Uterus (tissue), 4 donors: ENCODE measurements around the gene RPAP3. TPM values are rescaled to one million over a fixed set of nuclear protein-coding genes. Genes with fewer than 3 reads are reported as not detected.

ENCODE experiments used
- DNase-seq, 2 donors: peaks; one replicate each; pipeline ENCODE4 v3.0.0-alpha.2; 2019 to 2020
- H3K27ac ChIP-seq, 2 donors: fragments of 200-600 bp; sonication (generic); 1 replicate in 1 of 2; 2 replicates in 1 of 2; pipeline ENCODE4 v1.5.1; 2016 to 2018
- H3K27me3 ChIP-seq, 2 donors: fragments of 200-600 bp; sonication (generic); one replicate each; pipeline ENCODE4 v1.5.1; 2018 to 2019; ENCODE audit warnings: control low read depth in 1 of 2
- H3K36me3 ChIP-seq, 2 donors: fragments of 200-600 bp; sonication (generic); one replicate each; pipeline ENCODE4 v1.5.1; 2019; ENCODE audit warnings: control low read depth in 1 of 2
- H3K4me1 ChIP-seq, 2 donors: fragments of 200-600 bp; sonication (generic); one replicate each; pipeline ENCODE4 v1.5.1; 2018 to 2019; ENCODE audit warnings: control low read depth in 1 of 2
- H3K4me3 ChIP-seq, 2 donors: fragments of 200-600 bp; sonication (generic); 1 replicate in 1 of 2; 2 replicates in 1 of 2; pipeline ENCODE4 v1.5.1; 2018 to 2019; ENCODE audit warnings: mild to moderate bottlenecking in 1 of 2
- H3K9me3 ChIP-seq, 2 donors: fragments of 200-600 bp; sonication (generic); one replicate each; pipeline ENCODE4 v1.5.1; 2019; ENCODE audit warnings: control low read depth in 1 of 2
- POLR2A ChIP-seq, 2 donors: fragments of 450-650 bp; IDR thresholded peaks; one replicate each; pipeline ENCODE4 v1.6.1; 2016; ENCODE audit warnings: antibody characterized with exemption in 2 of 2, mild to moderate bottlenecking in 1 of 2, moderate library complexity in 1 of 2
- intact Hi-C: fragments of 100-400 bp; cut with DNase I; formaldehyde crosslinking; loops from one replicate; pipeline ENCODE4 v1.15.1; 2023; ENCODE audit warnings: low total_unique reads
- total RNA-seq, 4 donors: library from RNA; depleted of rRNA in 3 of 4; stranded (reverse); fragments of >200 nt in 3 of 4; gene quantifications; one replicate each; pipeline versions ENCODE4 v1.1.0 to v1.2.4, GENCODE V29; 2014 to 2023
- TF ChIP-seq, protein P1 (sequence below), 4 experiments: fragments of 200-600 bp in 2 of 4; fragments of 450-650 bp in 2 of 4; sonication (generic) in 2 of 4; IDR thresholded peaks; one replicate each; pipeline ENCODE4 v1.5.1; 2016 to 2019; ENCODE audit warnings: antibody characterized with exemption in 4 of 4, mild to moderate bottlenecking in 2 of 4, moderate library complexity in 1 of 4
- donor health status: DM: yes; HTN: yes; CAD: no.

Gene RPAP3
- total RNA-seq, 4 donors from 2014 or later, result 16.8 to 33.6 (median 22.2) TPM

DNA sequence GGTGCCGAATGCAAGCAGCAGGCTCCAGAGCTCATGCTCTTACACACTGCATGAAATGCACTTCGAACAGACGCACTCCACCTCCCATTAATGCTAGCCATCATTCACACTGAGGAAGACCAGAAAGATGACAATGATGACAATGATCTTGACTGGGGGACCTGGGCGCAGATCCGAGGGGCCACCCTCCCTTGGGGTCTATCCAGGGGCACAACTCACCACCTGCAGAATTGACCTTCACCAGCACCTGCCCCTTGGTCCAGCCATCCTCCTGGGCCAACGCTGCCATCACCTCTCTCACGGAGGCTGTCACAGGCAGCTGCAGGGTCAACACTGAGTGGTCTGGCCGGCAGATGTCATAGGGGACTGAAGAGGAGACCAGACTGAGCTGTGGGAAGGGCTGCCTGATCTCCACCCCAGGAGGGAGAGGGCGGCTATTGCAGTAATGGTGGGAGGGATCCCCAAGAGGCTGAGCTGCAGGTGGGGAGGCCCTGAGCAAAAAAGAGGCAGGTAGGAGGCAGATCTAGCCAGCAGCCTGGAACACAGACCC lies 37.6 kb upstream of the RPAP3 start:
- H3K9me3 ChIP-seq, result no peaks in the 10 kb centered on the region
- DNase-seq, result no peak
- H3K27ac ChIP-seq, result no peak overlapping the region
- TF ChIP-seq, protein P1, sequence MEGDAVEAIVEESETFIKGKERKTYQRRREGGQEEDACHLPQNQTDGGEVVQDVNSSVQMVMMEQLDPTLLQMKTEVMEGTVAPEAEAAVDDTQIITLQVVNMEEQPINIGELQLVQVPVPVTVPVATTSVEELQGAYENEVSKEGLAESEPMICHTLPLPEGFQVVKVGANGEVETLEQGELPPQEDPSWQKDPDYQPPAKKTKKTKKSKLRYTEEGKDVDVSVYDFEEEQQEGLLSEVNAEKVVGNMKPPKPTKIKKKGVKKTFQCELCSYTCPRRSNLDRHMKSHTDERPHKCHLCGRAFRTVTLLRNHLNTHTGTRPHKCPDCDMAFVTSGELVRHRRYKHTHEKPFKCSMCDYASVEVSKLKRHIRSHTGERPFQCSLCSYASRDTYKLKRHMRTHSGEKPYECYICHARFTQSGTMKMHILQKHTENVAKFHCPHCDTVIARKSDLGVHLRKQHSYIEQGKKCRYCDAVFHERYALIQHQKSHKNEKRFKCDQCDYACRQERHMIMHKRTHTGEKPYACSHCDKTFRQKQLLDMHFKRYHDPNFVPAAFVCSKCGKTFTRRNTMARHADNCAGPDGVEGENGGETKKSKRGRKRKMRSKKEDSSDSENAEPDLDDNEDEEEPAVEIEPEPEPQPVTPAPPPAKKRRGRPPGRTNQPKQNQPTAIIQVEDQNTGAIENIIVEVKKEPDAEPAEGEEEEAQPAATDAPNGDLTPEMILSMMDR (IDR thresholded peaks at IDR 0.05), result no peak
- TF ChIP-seq POLR2A (IDR thresholded peaks at IDR 0.05), result no peak
- no peaks in the 10 kb centered on the region for H3K36me3 ChIP-seq
- no peak overlapping the region for H3K4me3 ChIP-seq
- H3K27me3 ChIP-seq, result no peaks in the 10 kb centered on the region
- intact Hi-C loops, result loop anchor here (10.0 kb wide), 1 partner anchor 91 kb away; no protein-coding TSS in a partner anchor
- H3K4me1 ChIP-seq, result no peaks in the 10 kb centered on the region

DNA sequence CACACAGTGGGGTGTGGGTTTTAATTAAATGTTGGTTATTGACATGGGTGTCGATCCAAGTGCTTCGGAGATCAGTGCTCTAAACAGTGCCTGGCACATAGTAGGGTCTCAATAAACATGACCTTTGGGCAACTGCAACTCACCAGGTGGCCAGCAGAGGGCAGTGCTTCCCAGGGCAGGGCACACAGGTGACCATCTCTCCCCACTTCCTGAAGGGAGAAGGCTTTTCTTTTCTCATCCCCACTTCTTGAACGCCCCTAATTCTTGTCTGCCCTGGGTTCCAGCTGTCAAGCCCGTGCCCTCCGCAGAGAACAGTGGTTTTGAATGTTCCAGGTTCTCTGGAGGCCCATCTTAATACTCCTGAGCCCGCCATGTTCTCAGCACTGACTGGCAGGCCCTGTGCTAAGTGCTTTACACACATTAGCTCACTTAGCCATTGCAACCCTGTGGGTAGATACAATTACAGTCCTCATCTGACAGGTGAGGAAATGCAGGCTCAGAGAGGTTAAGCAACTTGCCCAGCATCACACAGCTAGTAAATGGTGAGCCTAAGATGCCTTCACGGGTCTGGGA lies 36.5 kb upstream of the RPAP3 start:
- intact Hi-C loops, result loop anchor here (10.0 kb wide), 1 partner anchor 92 kb away; no protein-coding TSS in a partner anchor
- Histone ChIP-seq H3K4me1 (peaks cover 0 to 6% of the 10 kb centered on the region in 2 donors), H3K27ac (no peak overlapping the region)

DNA sequence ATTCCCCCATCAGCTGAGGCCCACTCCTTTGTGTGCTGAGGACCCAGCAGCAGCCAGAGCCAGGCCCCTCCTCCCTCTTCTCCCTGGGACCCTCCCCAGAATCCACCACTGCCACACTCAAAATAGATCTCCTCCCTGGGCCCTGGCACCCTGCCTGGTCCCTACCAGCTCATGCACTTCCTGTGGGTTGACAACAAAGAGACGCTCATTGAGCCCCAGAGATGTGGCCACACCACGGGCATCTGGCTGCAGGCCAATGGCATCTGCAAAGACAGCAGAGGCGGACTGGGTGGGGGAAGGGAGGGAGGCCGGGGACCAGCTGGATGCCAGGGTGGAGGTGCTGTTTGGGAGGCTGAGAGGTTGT lies 35.5 kb upstream of the RPAP3 start:
- H3K4me1 ChIP-seq, result peaks cover 7 to 15% of the 10 kb centered on the region in 2 donors
- intact Hi-C loops, result loop anchor here (10.0 kb wide), 1 partner anchor 93 kb away; no protein-coding TSS in a partner anchor

More for the DNA sequence above, 36.5 kb upstream of the RPAP3 start:
- Histone ChIP-seq H3K4me3 (no peak overlapping the region), H3K9me3 (no peaks in the 10 kb centered on the region), H3K36me3 (no peaks in the 10 kb centered on the region), H3K27me3 (no peaks in the 10 kb centered on the region)
- peak; percentile 53 to 65 for DNase-seq
- TF ChIP-seq, protein P1 (IDR thresholded peaks at IDR 0.05), result peak; percentile 88 to 95 (median 93)
- TF ChIP-seq POLR2A (IDR thresholded peaks at IDR 0.05), result no peak

DNA sequence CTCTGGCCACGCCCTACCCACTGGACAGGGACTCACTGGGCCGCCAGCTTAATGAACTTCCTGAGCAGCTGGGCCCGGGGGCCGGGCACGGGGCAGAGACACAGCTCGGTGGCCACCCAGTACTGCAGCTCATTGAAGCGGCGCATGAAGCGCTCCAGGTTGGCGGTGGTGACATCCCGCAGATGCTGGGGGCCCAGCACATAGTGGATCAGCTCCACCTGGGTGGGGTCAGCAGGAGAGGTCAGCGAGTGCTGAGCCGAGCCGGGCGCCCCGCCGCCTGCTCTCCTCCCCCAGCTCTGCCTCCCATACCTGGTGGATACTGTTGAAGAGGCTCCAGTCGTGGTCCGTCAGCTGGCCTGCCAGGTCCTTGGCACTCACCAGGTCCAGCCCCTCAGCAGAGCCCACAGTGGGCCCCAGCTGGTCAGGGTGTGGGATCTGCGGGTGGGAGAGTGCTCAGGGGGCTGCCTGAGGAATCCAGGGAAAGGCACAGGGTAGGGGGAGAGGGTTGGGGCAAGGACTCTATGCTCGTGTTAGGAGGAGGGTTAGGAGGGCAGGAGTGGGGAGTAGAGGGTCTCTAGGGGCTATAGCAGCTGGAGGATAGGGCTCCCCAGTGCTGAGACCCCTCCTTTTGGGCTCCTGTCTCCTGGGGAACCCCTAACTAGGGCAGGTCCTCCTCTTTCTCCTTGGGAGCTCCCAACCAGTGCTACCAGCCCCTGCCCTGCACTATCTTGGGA lies 34.9 kb upstream of the RPAP3 start:
- no peak overlapping the region for H3K4me3 ChIP-seq
- no peak for TF ChIP-seq POLR2A (IDR thresholded peaks at IDR 0.05)
- TF ChIP-seq, protein P1 (IDR thresholded peaks at IDR 0.05), result no peak
- H3K36me3 ChIP-seq, result no peaks in the 10 kb centered on the region
- peak overlapping the region; percentile 18 to 27 for H3K27ac ChIP-seq
- peaks cover 9 to 20% of the 10 kb centered on the region in 2 donors for H3K4me1 ChIP-seq
- no peaks in the 10 kb centered on the region for H3K27me3 ChIP-seq
- no peak for DNase-seq
- H3K9me3 ChIP-seq, result no peaks in the 10 kb centered on the region
- intact Hi-C loops, result loop anchor here (10.0 kb wide), 1 partner anchor 94 kb away; no protein-coding TSS in a partner anchor

More for the DNA sequence above, 35.5 kb upstream of the RPAP3 start:
- no peak for TF ChIP-seq POLR2A (IDR thresholded peaks at IDR 0.05)
- TF ChIP-seq, protein P1 (IDR thresholded peaks at IDR 0.05), result no peak
- no peaks in the 10 kb centered on the region for H3K9me3 ChIP-seq
- peak; percentile 47 to 61 for DNase-seq
- no peaks in the 10 kb centered on the region for H3K27me3 ChIP-seq
- no peaks in the 10 kb centered on the region for H3K36me3 ChIP-seq
- no peak overlapping the region for H3K4me3 ChIP-seq
- H3K27ac ChIP-seq, result peak overlapping the region in 1 of 2 donors; percentile 7

DNA sequence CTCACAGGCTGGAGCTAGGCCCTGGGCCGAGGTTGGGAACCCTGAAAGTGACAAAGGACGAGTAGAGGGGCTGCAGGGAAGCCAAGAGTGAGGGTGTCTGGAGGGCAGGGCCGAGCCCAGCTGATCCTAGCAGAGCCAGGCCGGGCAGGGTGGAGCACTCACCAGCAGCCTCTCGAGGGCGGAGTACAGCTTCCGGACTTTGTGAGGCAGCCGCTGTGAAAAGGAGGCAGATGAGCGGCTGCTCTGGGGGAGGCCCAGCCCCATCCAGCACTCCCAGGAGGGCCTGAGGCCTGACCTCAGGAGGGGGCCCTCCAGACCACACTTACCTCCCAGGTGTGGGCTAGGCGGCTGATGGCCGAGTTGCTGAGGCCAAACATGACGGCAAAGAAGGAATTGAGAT lies 34.1 kb upstream of the RPAP3 start:
- intact Hi-C loops, result loop anchor here (10.0 kb wide), 1 partner anchor 95 kb away; no protein-coding TSS in a partner anchor
- no peak for DNase-seq
- H3K27me3 ChIP-seq, result no peaks in the 10 kb centered on the region
- H3K9me3 ChIP-seq, result no peaks in the 10 kb centered on the region
- no peaks in the 10 kb centered on the region for H3K36me3 ChIP-seq
- H3K4me3 ChIP-seq, result no peak overlapping the region
- H3K4me1 ChIP-seq, result peaks cover 9 to 26% of the 10 kb centered on the region in 2 donors
- peak overlapping the region; percentile 18 to 27 for H3K27ac ChIP-seq
- TF ChIP-seq POLR2A (IDR thresholded peaks at IDR 0.05), result no peak
- TF ChIP-seq, protein P1 (IDR thresholded peaks at IDR 0.05), result no peak
